CD4-positive, alpha-beta T cell treated with Interleukin-4 for 4 hours (primary cell): ENCODE data around the gene VAV3.
"Not testable (repeated sequence)": the region's sequence is repeated elsewhere in the genome, so short reads cannot be mapped to it uniquely, and the experiment has no call there.

Experiments used
- DNase-seq: peaks from one replicate; pipeline ENCODE4 v3.0.0-alpha.2; 2020

The VAV3 gene

DNA sequence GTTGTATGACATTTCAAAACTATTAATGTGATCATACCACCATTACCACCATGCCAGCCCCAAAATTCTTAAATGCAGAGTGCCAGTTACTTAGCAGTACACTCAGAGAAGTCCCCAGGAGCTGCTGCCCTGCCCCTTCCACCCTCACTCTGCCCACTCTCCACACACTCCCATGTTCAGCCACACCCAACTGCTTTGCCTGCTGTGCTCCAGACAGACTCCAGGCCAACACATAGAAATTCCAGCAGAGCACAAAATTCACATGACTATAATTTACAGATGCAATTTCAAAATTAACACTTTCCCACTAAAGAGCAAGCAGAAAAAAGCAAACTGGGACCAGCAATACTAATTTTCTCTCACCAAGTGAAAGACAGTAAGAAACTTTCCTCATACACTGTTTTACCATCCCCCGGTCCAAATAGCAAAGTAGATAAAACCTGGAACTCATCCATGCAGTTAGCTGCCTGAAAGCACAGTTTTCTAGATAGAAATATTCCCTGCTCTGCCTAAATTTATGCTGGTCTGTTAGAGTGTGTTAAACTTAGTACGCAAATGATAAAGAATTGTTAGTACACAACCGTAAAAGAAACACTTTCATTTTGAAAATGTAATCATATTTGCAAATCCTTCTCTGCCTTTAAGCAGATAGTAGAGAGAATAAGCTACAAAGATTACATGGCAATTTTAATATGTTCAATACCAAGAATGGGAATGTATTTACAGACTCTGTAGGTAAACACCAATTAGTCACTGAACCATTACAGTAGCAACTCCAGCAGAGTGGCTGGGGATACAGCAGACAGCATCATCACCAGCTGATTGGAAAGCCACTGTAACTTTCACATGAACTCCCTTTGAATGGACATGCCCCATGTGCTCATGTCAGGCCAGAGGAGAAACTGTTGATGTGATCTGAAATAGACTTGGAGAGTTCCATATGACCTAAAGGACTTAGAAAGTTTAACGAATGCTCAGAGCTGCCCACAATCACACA is 176.5 kb downstream of the VAV3 start:
- no peak for DNase-seq

- DNase-seq = peak; percentile 23
These were observed 177.7 kb downstream of the VAV3 start for GRCh38 chr1:107787299-107787698.

- peak; percentile 80 for DNase-seq
These were observed 178.7 kb downstream of the VAV3 start for GRCh38 chr1:107786203-107786845.

GRCh38 chr1:107785496-107786202 is 179.3 kb downstream of the VAV3 start:
- DNase-seq = peak; percentile 33

GRCh38 chr1:107782217-107782845 is 182.6 kb downstream of the VAV3 start:
- peak; percentile 73 for DNase-seq

- no peak for DNase-seq
These were observed 183.7 kb downstream of the VAV3 start for GRCh38 chr1:107781245-107781644.

- no peak for DNase-seq
These were observed 187.3 kb downstream of the VAV3 start for GRCh38 chr1:107777664-107778047.

- no peak for DNase-seq
These were observed 187.9 kb downstream of the VAV3 start for GRCh38 chr1:107776900-107777663.

GRCh38 chr1:107771377-107771776 is 193.6 kb downstream of the VAV3 start:
- DNase-seq = no peak

DNA sequence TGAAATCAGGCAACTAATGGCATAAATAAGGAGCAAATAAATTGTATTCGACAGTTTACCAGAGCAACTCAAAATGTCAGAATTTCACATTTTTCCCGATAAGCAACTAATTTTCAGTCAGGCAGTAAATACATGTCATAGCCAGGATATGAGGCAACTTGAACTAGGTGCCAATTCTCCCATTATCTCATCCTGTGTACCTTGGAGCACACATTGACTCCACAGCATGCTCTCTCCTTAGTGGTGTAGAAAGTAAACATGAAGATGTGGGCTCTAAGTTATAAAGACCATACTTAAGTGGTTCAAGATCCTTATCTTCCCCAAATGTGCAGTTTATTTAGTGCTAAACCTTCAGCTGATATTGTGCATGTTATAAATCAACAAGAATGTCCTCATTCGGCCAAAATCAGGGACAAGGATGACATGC is 197.8 kb downstream of the VAV3 start:
- no peak for DNase-seq

- no peak for DNase-seq
These were observed 198.4 kb downstream of the VAV3 start for GRCh38 chr1:107766533-107766932.

- no peak for DNase-seq
These were observed 202.1 kb downstream of the VAV3 start for GRCh38 chr1:107762751-107763390.

DNA sequence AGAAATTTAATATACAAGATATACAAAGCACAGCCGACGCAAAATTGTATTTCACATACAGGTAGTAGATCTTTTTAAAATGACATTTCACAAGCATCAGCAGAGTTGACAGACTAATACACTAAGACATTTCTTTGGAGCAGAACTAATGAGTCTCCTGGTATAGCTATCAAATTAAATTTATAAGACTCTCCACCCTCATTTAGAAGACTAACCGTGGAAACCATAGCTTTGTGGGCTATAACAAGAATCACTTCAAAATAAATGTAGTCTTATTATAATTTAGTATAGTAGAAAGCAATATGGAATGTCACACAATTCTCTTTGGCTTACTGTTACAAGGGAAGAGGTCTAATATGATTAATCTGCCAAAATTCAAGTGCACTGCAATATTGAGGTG is 204.9 kb downstream of the VAV3 start:
- DNase-seq = no peak

DNA sequence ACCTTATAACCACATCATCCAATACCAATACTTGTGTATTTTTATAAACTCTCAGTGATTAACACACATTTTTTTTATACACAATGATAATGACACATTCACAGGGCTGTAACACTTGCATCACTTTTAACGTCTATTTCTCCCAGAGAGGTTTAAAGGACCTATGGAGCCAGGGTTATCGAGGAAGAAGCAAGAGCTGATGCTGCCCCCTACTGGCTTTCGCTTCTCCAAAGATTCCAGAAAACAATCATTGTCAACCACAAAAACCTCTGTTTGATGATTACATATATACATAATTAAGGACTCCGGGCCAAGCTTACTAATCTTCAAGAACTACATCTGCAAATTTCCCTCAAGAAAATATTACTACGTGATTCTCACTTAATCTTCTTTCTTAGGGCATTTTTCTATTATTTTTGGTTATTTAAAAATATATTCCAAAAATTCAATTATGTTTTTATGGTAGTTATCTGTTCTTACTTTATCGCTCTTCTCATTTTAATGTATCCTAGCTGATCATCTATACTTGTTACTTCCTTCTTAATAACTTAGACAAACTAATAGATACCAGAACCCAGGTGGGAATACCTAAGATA is 214.5 kb downstream of the VAV3 start:
- DNase-seq = peak; percentile 8

- DNase-seq = no peak
These were observed 216.4 kb downstream of the VAV3 start for GRCh38 chr1:107748531-107748930.

GRCh38 chr1:107741242-107741641 is 223.7 kb downstream of the VAV3 start:
- DNase-seq = no peak

DNA sequence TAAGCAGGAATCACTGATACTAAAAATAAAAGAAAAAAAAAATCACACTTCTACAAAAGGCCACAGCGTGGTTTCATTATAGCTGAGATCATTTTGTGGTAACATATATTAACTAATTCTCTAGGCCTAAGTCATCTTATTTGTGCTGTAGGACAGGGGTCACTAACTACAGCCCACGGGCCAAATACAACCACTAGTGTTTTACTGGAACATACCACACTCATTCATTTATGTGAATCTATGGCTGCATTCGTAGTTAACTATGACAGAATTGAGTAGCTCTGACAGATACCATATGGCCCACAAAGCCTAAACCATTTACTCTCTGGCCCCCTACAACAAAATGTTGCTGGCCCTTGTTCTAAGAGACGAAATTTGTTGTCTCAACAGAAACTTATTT is 224.4 kb downstream of the VAV3 start:
- DNase-seq = no peak

DNA sequence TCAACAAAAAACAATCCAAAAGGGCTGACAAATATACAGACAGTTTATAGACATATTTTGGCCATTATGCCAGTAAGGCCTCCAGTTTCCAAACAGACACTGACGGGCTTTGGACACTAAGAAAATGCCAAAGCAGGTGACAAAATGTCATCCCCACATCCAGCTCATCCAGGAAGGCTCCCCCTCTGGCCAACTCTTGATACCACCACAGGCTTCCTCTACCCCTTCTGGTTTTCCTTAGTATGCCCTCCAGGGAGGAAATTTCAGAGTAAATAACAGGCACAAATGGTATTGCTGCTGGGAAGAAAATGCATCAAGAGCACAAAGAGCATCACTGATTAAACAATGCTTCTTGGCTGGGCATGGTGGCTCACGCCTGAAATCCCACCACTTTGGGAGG is 225.3 kb downstream of the VAV3 start:
- no peak for DNase-seq

GRCh38 chr1:107739201-107739600 is 225.8 kb downstream of the VAV3 start:
- no peak for DNase-seq

DNA sequence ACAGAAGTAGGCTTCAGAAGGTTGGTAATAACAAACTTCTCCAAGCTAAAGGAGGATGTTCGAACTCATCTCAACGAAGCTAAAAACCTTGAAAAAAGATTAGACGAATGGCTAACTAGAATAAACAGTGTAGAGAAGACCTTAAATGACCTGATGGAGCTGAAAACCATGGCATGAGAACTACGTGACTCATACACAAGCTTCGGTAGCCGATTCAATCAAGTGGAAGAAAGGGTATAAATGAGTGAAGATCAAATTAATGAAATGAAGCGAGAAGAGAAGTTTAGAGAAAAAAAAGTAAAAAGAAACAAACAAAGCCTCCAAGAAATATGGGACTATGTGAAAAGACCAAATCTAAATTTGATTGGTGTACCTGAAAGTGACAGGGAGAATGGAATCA is 231.6 kb downstream of the VAV3 start:
- DNase-seq = not testable (repeated sequence)

DNA sequence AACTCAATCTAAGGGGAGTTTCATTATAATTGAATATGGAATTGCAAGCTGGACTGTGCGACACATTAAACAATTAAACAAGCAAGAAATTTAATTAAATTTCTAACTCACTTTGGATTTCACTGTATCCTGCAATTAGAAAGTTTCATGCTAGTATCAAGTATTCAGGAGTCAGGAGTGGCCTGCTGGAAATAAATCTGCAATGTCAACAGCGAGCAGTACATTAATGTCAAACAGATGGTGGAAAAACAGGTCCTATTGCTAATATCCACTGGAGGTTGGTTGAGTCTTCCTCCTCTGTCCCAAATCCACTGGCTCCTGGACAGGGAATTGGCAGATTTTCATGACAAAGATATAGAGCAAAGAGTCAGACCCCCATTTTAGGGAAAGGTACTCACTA is 237.1 kb downstream of the VAV3 start:
- DNase-seq = no peak
